IMR-90 (cell line): Measurements from ENCODE around the gene GPR157. TPM values are rescaled to one million over a fixed set of nuclear protein-coding genes. Genes with fewer than 3 reads are reported as not detected.
A peak's percentile ranks its signal among the peaks of the same experiment; 100 is the strongest.

Source experiments
- ATAC-seq: fragments of 200-7000 bp; cut with Tn5 transposase; 2 replicates; pipeline ENCODE4 v1.9.1; 2020; ENCODE audit warnings: low read depth, mild to moderate bottlenecking, moderate library complexity
- BruUV-seq: library from RNA; stranded (reverse); fragments of 400-500 nt; replicated peaks from 2 replicates; lab custom pipeline; 2021; lab: Mats Ljungman, UMichigan
- CTCF ChIA-PET: fragments of 300-600 bp; formaldehyde crosslinking; extraction: SDS; loops from one replicate; lab custom pipeline; 2021; ENCODE audit warnings: antibody characterized with exemption; lab: Yijun Ruan, JAX
- POLR2A ChIA-PET: fragments of 300-600 bp; sonication (Branson Sonifier 250); formaldehyde crosslinking; loops from one replicate; lab custom pipeline; 2022; ENCODE audit warnings: antibody characterized with exemption; ENCODE audit not compliant: unreplicated experiment; lab: Charles Lee
- DNase-seq: peaks from one replicate; pipeline ENCODE4 v3.0.0; 2013
- H2AFZ ChIP-seq: replicated peaks from 2 replicates; pipeline ENCODE3; 2013; ENCODE audit warnings: low read length, mild to moderate bottlenecking; ENCODE audit not compliant: poor library complexity
- H2AK5ac ChIP-seq: 2 replicates; pipeline ENCODE4 v1.6.1; 2013; ENCODE audit warnings: low read depth, low read length, inconsistent platforms
- H2AK9ac ChIP-seq: replicated peaks from 2 replicates; pipeline ENCODE3; 2013; ENCODE audit warnings: mild to moderate bottlenecking, low read depth, low read length, moderate library complexity; ENCODE audit not compliant: poor library complexity
- H2BK120ac ChIP-seq: 2 replicates; pipeline ENCODE4 v1.6.1; 2013; ENCODE audit warnings: low read depth, low read length, inconsistent platforms
- H2BK15ac ChIP-seq: 3 replicates; pipeline ENCODE4 v1.6.1; 2013; ENCODE audit warnings: low read depth, low read length, inconsistent platforms
- H2BK20ac ChIP-seq: 2 replicates; pipeline ENCODE4 v1.6.1; 2013; ENCODE audit warnings: low read depth, mild to moderate bottlenecking, inconsistent platforms, low read length, moderate library complexity
- H2BK5ac ChIP-seq: 2 replicates; pipeline ENCODE4 v1.6.1; 2013; ENCODE audit warnings: mild to moderate bottlenecking, low read depth, low read length, inconsistent platforms; ENCODE audit not compliant: poor library complexity, severe bottlenecking
- H3K14ac ChIP-seq: replicated peaks from 2 replicates; pipeline ENCODE4 v1.6.1; 2013; ENCODE audit warnings: low read depth, low read length, inconsistent platforms
- H3K18ac ChIP-seq: 2 replicates; pipeline ENCODE4 v1.6.1; 2013; ENCODE audit warnings: low read depth, low read length, control low read depth
- H3K23ac ChIP-seq: 2 replicates; pipeline ENCODE4 v1.6.1; 2013; ENCODE audit warnings: low read depth, low read length, inconsistent platforms
- H3K27ac ChIP-seq: 2 replicates; pipeline ENCODE4 v1.5.1; 2013; ENCODE audit warnings: mild to moderate bottlenecking, control low read depth, low read length; ENCODE audit not compliant: insufficient read depth
- H3K27me3 ChIP-seq: 2 replicates; pipeline ENCODE4 v1.6.1; 2013; ENCODE audit warnings: low read length; ENCODE audit not compliant: control insufficient read depth, insufficient read depth
- H3K36me3 ChIP-seq: 2 replicates; pipeline ENCODE4 v1.6.1; 2013; ENCODE audit warnings: low read length, mixed read lengths; ENCODE audit not compliant: control insufficient read depth, insufficient read depth
- H3K4ac ChIP-seq: 2 replicates; pipeline ENCODE4 v1.6.1; 2013; ENCODE audit warnings: low read depth, low read length, inconsistent platforms
- H3K4me1 ChIP-seq: 2 replicates; pipeline ENCODE4 v1.6.1; 2013; ENCODE audit warnings: low read length, mixed read lengths; ENCODE audit not compliant: control insufficient read depth, insufficient read depth
- H3K4me2 ChIP-seq: 2 replicates; pipeline ENCODE4 v1.6.1; 2013; ENCODE audit warnings: low read depth, mild to moderate bottlenecking, control low read depth, low read length, moderate library complexity
- H3K4me3 ChIP-seq: 2 replicates; pipeline ENCODE4 v1.5.1; 2013; ENCODE audit warnings: low read depth, mild to moderate bottlenecking, control low read depth, low read length, moderate library complexity; ENCODE audit not compliant: insufficient read depth
- H3K56ac ChIP-seq: 2 replicates; pipeline ENCODE4 v1.6.1; 2013; ENCODE audit warnings: low read length, inconsistent platforms; ENCODE audit not compliant: insufficient read depth; ENCODE audit errors: extremely low read depth
- H3K79me1 ChIP-seq, 2 experiments: 2 replicates each; pipeline ENCODE4 v1.6.1; 2013; ENCODE audit warnings: low read length in 2 of 2, inconsistent platforms in 1 of 2, low read depth in 1 of 2
- H3K9ac ChIP-seq: 2 replicates; pipeline ENCODE4 v1.6.1; 2013; ENCODE audit warnings: low read depth, low read length, control low read depth
- H3K9me1 ChIP-seq: 2 replicates; pipeline ENCODE4 v1.6.1; 2013; ENCODE audit warnings: low read length, inconsistent platforms; ENCODE audit not compliant: insufficient read depth
- H3K9me3 ChIP-seq: 2 replicates; pipeline ENCODE4 v1.6.1; 2013; ENCODE audit warnings: low read length; ENCODE audit not compliant: control insufficient read depth, insufficient read depth
- H4K20me1 ChIP-seq: 2 replicates; pipeline ENCODE4 v1.6.1; 2013; ENCODE audit warnings: low read length, inconsistent platforms; ENCODE audit not compliant: insufficient read depth
- H4K5ac ChIP-seq: 2 replicates; pipeline ENCODE4 v1.6.1; 2013; ENCODE audit warnings: mild to moderate bottlenecking, low read depth, low read length, control low read depth
- H4K8ac ChIP-seq, 2 experiments: 2 replicates each; pipeline ENCODE4 v1.6.1; 2013; ENCODE audit warnings: low read depth in 2 of 2, low read length in 2 of 2, control low read depth in 1 of 2, inconsistent platforms in 1 of 2
- H4K91ac ChIP-seq: 2 replicates; pipeline ENCODE4 v1.6.1; 2013; ENCODE audit warnings: low read depth, low read length, inconsistent platforms; ENCODE audit not compliant: insufficient read depth
- CHD1 ChIP-seq: IDR thresholded peaks from 2 replicates; pipeline ENCODE4 v1.6.1; 2012; ENCODE audit warnings: low read depth, low read length, improper control_type of control experiment
- CTCF ChIP-seq: conservative IDR thresholded peaks from 2 replicates; pipeline ENCODE4 v1.5.1; 2012; ENCODE audit warnings: mild to moderate bottlenecking, low read depth, low read length, improper control_type of control experiment
- NFE2L2 ChIP-seq: fragments of 150-350 bp; IDR thresholded peaks from 2 replicates; pipeline ENCODE4 v1.6.1; 2016; ENCODE audit warnings: low read depth, mild to moderate bottlenecking, low read length
- POLR2A ChIP-seq: IDR thresholded peaks from 2 replicates; pipeline ENCODE4 v1.6.1; 2012; ENCODE audit warnings: mild to moderate bottlenecking, low read depth, low read length
- RAD21 ChIP-seq: IDR thresholded peaks from 2 replicates; pipeline ENCODE4 v1.6.1; 2012; ENCODE audit warnings: low read length, improper control_type of control experiment
- SMC3 ChIP-seq: fragments of 150-350 bp; IDR thresholded peaks from 2 replicates; pipeline ENCODE4 v1.6.1; 2016; ENCODE audit warnings: low read depth, mild to moderate bottlenecking, antibody characterized with exemption, low read length, moderate library complexity
- WGBS, 2 experiments: methylation state at CpG; one replicate each; pipeline versions ENCODE4 v1.1.5 to v1.1.7; 2013; ENCODE audit warnings: missing lambda C conversion rate in 2 of 2; ENCODE audit not compliant: insufficient read length in 1 of 2; ENCODE audit errors: extremely low coverage in 2 of 2; 5-methylcytosine and 5-hydroxymethylcytosine counted together
- dilution Hi-C: fragments of 300-500 bp; cut with HindIII; formaldehyde crosslinking; loops from one replicate; pipeline ENCODE4 v1.14.3; 2018; ENCODE audit warnings: low sequenced_read_pairs; ENCODE audit not compliant: unreplicated experiment
- in situ Hi-C: fragments of 300-500 bp; cut with MboI; formaldehyde crosslinking; loops from 3 replicates; pipeline ENCODE4 v1.14.3; 2019; ENCODE audit warnings: low sequenced_read_pairs, inconsistent platforms, mixed read lengths
- intact Hi-C: fragments of 100-400 bp; cut with micrococcal nuclease; formaldehyde crosslinking; loops from 2 replicates; pipeline ENCODE4 v1.10.0; 2022
- polyA plus RNA-seq, 3 experiments: library from polyadenylated mRNA; depleted of rRNA; stranded (reverse); fragments of >200 nt; gene quantifications; 2 replicates each; pipeline ENCODE4 v1.2.3, GENCODE V29; 2012; ENCODE audit warnings: low replicate concordance in 1 of 3
- total RNA-seq: library from RNA; depleted of rRNA; stranded (reverse); fragments of >200 nt; gene quantifications from 2 replicates; pipeline ENCODE4 v1.2.3, GENCODE V29; 2012

The GPR157 gene
- total and polyA plus RNA-seq, 2 of the 4 experiments (the other 2 are of a cell fraction), result 1.8 to 2.7 TPM

DNA sequence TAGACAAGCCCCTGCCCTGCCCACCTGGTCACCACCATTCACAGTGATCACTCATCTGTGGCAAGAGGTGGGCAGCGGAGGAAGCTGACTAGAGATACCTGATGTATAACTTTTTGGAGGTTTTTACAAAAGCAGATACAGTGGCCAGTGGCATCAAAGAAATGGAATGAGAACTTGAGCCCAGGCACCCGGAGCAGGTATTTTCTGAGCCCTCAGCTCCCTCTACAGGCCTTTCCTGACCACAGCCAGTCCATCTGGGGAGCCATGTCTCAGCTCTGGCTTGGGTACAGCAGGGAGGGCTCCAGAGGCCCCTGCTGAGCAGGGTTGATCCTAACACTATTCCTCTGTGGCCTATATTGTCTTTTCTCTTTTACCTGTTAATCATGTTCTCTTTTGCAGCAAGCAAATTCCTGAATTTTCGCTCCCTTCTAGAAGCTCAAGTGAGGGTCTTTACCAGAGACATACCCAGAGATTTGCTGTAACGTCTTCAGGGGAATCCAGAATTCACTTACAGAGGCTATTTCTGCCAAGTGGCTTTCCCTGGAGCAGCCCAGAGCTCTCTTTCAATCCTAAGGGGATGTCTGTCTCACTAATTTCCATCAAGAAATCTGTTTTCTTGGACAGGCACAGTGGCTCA lies 27.3 kb downstream of the GPR157 start:
- CTCF ChIA-PET, result interaction anchor here (0.6 to 2.9 kb wide), 10 partner anchors 9 to 389 kb away, joined by 3 to 22 read pairs (median 4); no protein-coding TSS in a partner anchor
- no peaks in the 10 kb centered on the region; the same call in 1 of the 2 replicates for H3K9me1 ChIP-seq
- no peaks in the 10 kb centered on the region for H3K27me3 ChIP-seq
- in situ Hi-C loops (loop anchor here (5.0 kb wide), 2 partner anchors 94 to 184 kb away; no protein-coding TSS in a partner anchor), dilution Hi-C loops (no loop called here), intact Hi-C loops (loop anchor here (1.0 kb wide), 4 partner anchors 91 to 183 kb away; no protein-coding TSS in a partner anchor)
- H3K23ac ChIP-seq, result no peak overlapping the region
- peaks cover 3% of the 10 kb centered on the region for H3K4me1 ChIP-seq
- 43% methylated on average over 2 of the region's 4 CpGs; no CpG with 5 or more reads in 1 of the 2 experiments for WGBS, 2 experiments
- H2BK20ac ChIP-seq, result no peak overlapping the region; the same call in 1 of the 2 replicates
- H3K36me3 ChIP-seq, result peaks cover 5% of the 10 kb centered on the region
- H3K4me3 ChIP-seq, result no peak overlapping the region
- DNase-seq, result peak; percentile 68
- H3K79me1 ChIP-seq, result no peaks in the 10 kb centered on the region; a peak in 2 of 4 replicates
- no TSS peak for BruUV-seq
- no peaks in the 10 kb centered on the region for H3K9me3 ChIP-seq
- H3K4me2 ChIP-seq, result no peak overlapping the region
- H3K4ac ChIP-seq, result peak overlapping the region; percentile 62; the same call in 1 of the 2 replicates
- H3K27ac ChIP-seq, result no peak overlapping the region
- H4K91ac ChIP-seq, result peak overlapping the region; percentile 57; the same call in 1 of the 2 replicates
- H3K18ac ChIP-seq, result no peak overlapping the region
- peak overlapping the region; percentile 59 for H2AK9ac ChIP-seq
- H2BK5ac ChIP-seq, result peak overlapping the region; percentile 8
- no peak overlapping the region for H2AK5ac ChIP-seq
- H4K5ac ChIP-seq, result peak overlapping the region; percentile 11; the same call in 1 of the 2 replicates
- ATAC-seq, result peak; percentile 81
- H2BK120ac ChIP-seq, result peak overlapping the region; percentile 57
- peaks cover 5% of the 10 kb centered on the region; the same call in 1 of the 2 replicates for H4K20me1 ChIP-seq
- H2BK15ac ChIP-seq, result no peak overlapping the region
- peak; percentile 81 for TF ChIP-seq CTCF
- peak; percentile 75 for TF ChIP-seq SMC3
- TF ChIP-seq NFE2L2, result no peak
- TF ChIP-seq CHD1, result no peak
- no peak for TF ChIP-seq POLR2A
- TF ChIP-seq RAD21, result peak; percentile 82
- POLR2A ChIA-PET, result no interaction called here
- H3K56ac ChIP-seq, result no peak overlapping the region
- H2AFZ ChIP-seq, result no peak overlapping the region
- H4K8ac ChIP-seq, result no peak overlapping the region
- no peak overlapping the region for H3K9ac ChIP-seq
- no peak overlapping the region; the same call in 1 of the 2 replicates for H3K14ac ChIP-seq
